ENCODE results near the gene PRR13. TPM values are rescaled to one million over a fixed set of nuclear protein-coding genes. Genes with fewer than 3 reads are reported as not detected.

PRR13 gene
- total and polyA plus RNA-seq, 4 donors, result 59.0 to 336 (median 168) TPM

GRCh38 chr12:53466640-53467039, 25.1 kb downstream of the PRR13 start:
- Histone ChIP-seq H3K36me3 (ENCODE audit: control insufficient read depth in 4 of 4, insufficient read depth in 4 of 4, low read length in 4 of 4) (peaks cover 59 to 85% (median 76%) of the 10 kb centered on the region in 4 donors), H3K27me3 (ENCODE audit: control insufficient read depth in 3 of 3, insufficient read depth in 3 of 3, low read length in 2 of 3) (no peaks in the 10 kb centered on the region), H3K9ac (ENCODE audit: insufficient read depth in 1 of 2, low read length in 2 of 2) (no peak overlapping the region), H3K4me1 (ENCODE audit: control insufficient read depth in 5 of 5, insufficient read depth in 5 of 5, low read length in 5 of 5) (peaks cover 0 to 16% (median 0%) of the 10 kb centered on the region in 5 donors), H3K4me3 (no peak overlapping the region), H3K9me3 (ENCODE audit: control insufficient read depth in 4 of 4, insufficient read depth in 3 of 4, low read length in 3 of 4) (no peaks in the 10 kb centered on the region), H3K27ac (ENCODE audit: low read depth in 1 of 2, low read length in 1 of 2) (no peak overlapping the region)
- 81 to 84% methylated on average over 4 of the region's 4 CpGs for WGBS, 2 donors
- no peak for TF ChIP-seq CTCF (IDR thresholded peaks at IDR 0.05; ENCODE audit: control extremely low read depth, extremely low read depth)
- ATAC-seq (ENCODE audit: insufficient read depth, low FRiP score) (no peak), DNase-seq (no peak)

- H3K27me3 ChIP-seq (ENCODE audit: control insufficient read depth in 3 of 3, insufficient read depth in 3 of 3, low read length in 2 of 3), result no peaks in the 10 kb centered on the region
- H3K4me3 ChIP-seq, result no peak overlapping the region
- no peak for DNase-seq
- H3K27ac ChIP-seq (ENCODE audit: low read depth in 1 of 2, low read length in 1 of 2), result no peak overlapping the region
- H3K9me3 ChIP-seq (ENCODE audit: control insufficient read depth in 4 of 4, insufficient read depth in 3 of 4, low read length in 3 of 4), result no peaks in the 10 kb centered on the region
- no peak for TF ChIP-seq CTCF (IDR thresholded peaks at IDR 0.05; ENCODE audit: control extremely low read depth, extremely low read depth)
- peaks cover 0 to 16% (median 0%) of the 10 kb centered on the region in 5 donors for H3K4me1 ChIP-seq (ENCODE audit: control insufficient read depth in 5 of 5, insufficient read depth in 5 of 5, low read length in 5 of 5)
- no peak for ATAC-seq (ENCODE audit: insufficient read depth, low FRiP score)
- no peak overlapping the region for H3K9ac ChIP-seq (ENCODE audit: insufficient read depth in 1 of 2, low read length in 2 of 2)
- WGBS, 2 donors, result 80 to 89% methylated on average over 5 of the region's 5 CpGs
- H3K36me3 ChIP-seq (ENCODE audit: control insufficient read depth in 4 of 4, insufficient read depth in 4 of 4, low read length in 4 of 4), result peaks cover 59 to 87% (median 77%) of the 10 kb centered on the region in 4 donors
These were observed 25.5 kb downstream of the PRR13 start for GRCh38 chr12:53467082-53467481.

GRCh38 chr12:53467880-53468279, 26.3 kb downstream of the PRR13 start:
- peaks cover 52 to 82% (median 75%) of the 10 kb centered on the region in 4 donors for H3K36me3 ChIP-seq (ENCODE audit: control insufficient read depth in 4 of 4, insufficient read depth in 4 of 4, low read length in 4 of 4)
- DNase-seq, result no peak
- no peak overlapping the region for H3K9ac ChIP-seq (ENCODE audit: insufficient read depth in 1 of 2, low read length in 2 of 2)
- no peak overlapping the region for H3K4me3 ChIP-seq
- no peak overlapping the region for H3K27ac ChIP-seq (ENCODE audit: low read depth in 1 of 2, low read length in 1 of 2)
- WGBS, 2 donors, result 85 to 95% methylated on average over 2 of the region's 2 CpGs
- no peaks in the 10 kb centered on the region for H3K9me3 ChIP-seq (ENCODE audit: control insufficient read depth in 4 of 4, insufficient read depth in 3 of 4, low read length in 3 of 4)
- no peak for ATAC-seq (ENCODE audit: insufficient read depth, low FRiP score)
- no peak for TF ChIP-seq CTCF (IDR thresholded peaks at IDR 0.05; ENCODE audit: control extremely low read depth, extremely low read depth)
- no peaks in the 10 kb centered on the region for H3K27me3 ChIP-seq (ENCODE audit: control insufficient read depth in 3 of 3, insufficient read depth in 3 of 3, low read length in 2 of 3)
- H3K4me1 ChIP-seq (ENCODE audit: control insufficient read depth in 5 of 5, insufficient read depth in 5 of 5, low read length in 5 of 5), result peaks cover 0 to 11% (median 0%) of the 10 kb centered on the region in 5 donors

GRCh38 chr12:53468282-53468681, 26.7 kb downstream of the PRR13 start:
- H3K9ac ChIP-seq (ENCODE audit: insufficient read depth in 1 of 2, low read length in 2 of 2), result no peak overlapping the region
- peaks cover 0 to 11% (median 0%) of the 10 kb centered on the region in 5 donors for H3K4me1 ChIP-seq (ENCODE audit: control insufficient read depth in 5 of 5, insufficient read depth in 5 of 5, low read length in 5 of 5)
- H3K36me3 ChIP-seq (ENCODE audit: control insufficient read depth in 4 of 4, insufficient read depth in 4 of 4, low read length in 4 of 4), result peaks cover 51 to 78% (median 73%) of the 10 kb centered on the region in 4 donors
- no peak for TF ChIP-seq CTCF (IDR thresholded peaks at IDR 0.05; ENCODE audit: control extremely low read depth, extremely low read depth)
- 39 to 67% methylated on average over 1 of the region's 1 CpG for WGBS, 2 donors
- no peak for ATAC-seq (ENCODE audit: insufficient read depth, low FRiP score)
- DNase-seq, result no peak
- H3K27me3 ChIP-seq (ENCODE audit: control insufficient read depth in 3 of 3, insufficient read depth in 3 of 3, low read length in 2 of 3), result no peaks in the 10 kb centered on the region
- no peak overlapping the region for H3K27ac ChIP-seq (ENCODE audit: low read depth in 1 of 2, low read length in 1 of 2)
- H3K4me3 ChIP-seq, result no peak overlapping the region
- H3K9me3 ChIP-seq (ENCODE audit: control insufficient read depth in 4 of 4, insufficient read depth in 3 of 4, low read length in 3 of 4), result no peaks in the 10 kb centered on the region
